ENCODE data around the gene MCM3AP.
"Not testable (repeated sequence)": the region's sequence is repeated elsewhere in the genome, so short reads cannot be mapped to it uniquely, and the experiment has no call there.

The MCM3AP gene

GRCh38 chr21:46268371-46268770 lies 17.0 kb downstream of the MCM3AP start:
- no peak for DNase-seq

- no peak for DNase-seq
These were observed 18.5 kb downstream of the MCM3AP start for GRCh38 chr21:46266946-46267345.

GRCh38 chr21:46265736-46266525 lies 19.5 kb downstream of the MCM3AP start:
- no peak for DNase-seq

- DNase-seq = no peak
These were observed 20.7 kb downstream of the MCM3AP start for GRCh38 chr21:46264690-46265144.

- no peak for DNase-seq
These were observed 21.2 kb downstream of the MCM3AP start for GRCh38 chr21:46264046-46264689.

GRCh38 chr21:46256501-46256994 lies 28.9 kb downstream of the MCM3AP start:
- DNase-seq = no peak

- DNase-seq = no peak
These were observed 29.6 kb downstream of the MCM3AP start for GRCh38 chr21:46255758-46256337.

GRCh38 chr21:46255166-46255565 lies 30.2 kb downstream of the MCM3AP start:
- no peak for DNase-seq

- DNase-seq = no peak
These were observed 31.0 kb downstream of the MCM3AP start for GRCh38 chr21:46254208-46254975.

GRCh38 chr21:46253610-46254124 lies 31.7 kb downstream of the MCM3AP start:
- no peak for DNase-seq

GRCh38 chr21:46252840-46253239 lies 32.6 kb downstream of the MCM3AP start:
- no peak for DNase-seq

- DNase-seq = no peak
These were observed 35.2 kb downstream of the MCM3AP start for GRCh38 chr21:46250146-46250725.

- DNase-seq = no peak
These were observed 36.6 kb downstream of the MCM3AP start for GRCh38 chr21:46248827-46249226.

- DNase-seq = no peak
These were observed 37.0 kb downstream of the MCM3AP start for GRCh38 chr21:46248422-46248782.

GRCh38 chr21:46247699-46248421 lies 37.6 kb downstream of the MCM3AP start:
- no peak for DNase-seq

GRCh38 chr21:46246345-46246744 lies 39.1 kb downstream of the MCM3AP start:
- DNase-seq = no peak

GRCh38 chr21:46245213-46245915 lies 40.0 kb downstream of the MCM3AP start:
- no peak for DNase-seq

- DNase-seq = no peak
These were observed 40.8 kb downstream of the MCM3AP start for GRCh38 chr21:46244602-46245001.

GRCh38 chr21:46243960-46244361 lies 41.5 kb downstream of the MCM3AP start:
- no peak for DNase-seq

GRCh38 chr21:46243325-46243724 lies 42.1 kb downstream of the MCM3AP start:
- DNase-seq = no peak

GRCh38 chr21:46241577-46241976 lies 43.8 kb downstream of the MCM3AP start:
- not testable (repeated sequence) for DNase-seq
